H1 (cell line): ENCODE results near the gene TP63. TPM values are rescaled to one million over a fixed set of nuclear protein-coding genes. Genes with fewer than 3 reads are reported as not detected.
A peak's percentile ranks its signal among the peaks of the same experiment; 100 is the strongest.

ENCODE experiments used
- CTCF ChIA-PET: fragments of 300-600 bp; sonication (Branson Sonifier 250); formaldehyde crosslinking; loops from one replicate; lab custom pipeline; 2021; ENCODE audit not compliant: partially characterized antibody; lab: Charles Lee
- POLR2A ChIA-PET: fragments of 300-600 bp; sonication (Branson Sonifier 250); formaldehyde crosslinking; loops from one replicate; lab custom pipeline; 2021; ENCODE audit warnings: inconsistent platforms; ENCODE audit not compliant: partially characterized antibody; lab: Charles Lee
- DNase-seq, 2 experiments: peaks; one replicate each; pipeline versions ENCODE4 v3.0.0 to v3.0.0-alpha.2; 2010 to 2022; ENCODE audit warnings: low spot score in 2 of 2, low read depth in 1 of 2, mixed read lengths in 1 of 2
- FAIRE-seq: peaks from 2 replicates; lab custom pipeline; 2011; peaks lifted over from hg19 to GRCh38; lab: Jason Lieb, UNC
- H2AFZ ChIP-seq: 2 replicates; pipeline ENCODE4 v1.8.1; 2012; ENCODE audit warnings: low read length, inconsistent platforms
- H2AK5ac ChIP-seq: 2 replicates; pipeline ENCODE4 v1.6.1; 2013; ENCODE audit warnings: low read depth, low read length
- H2BK120ac ChIP-seq: replicated peaks from 2 replicates; pipeline ENCODE3; 2013; ENCODE audit warnings: low read depth, low read length, inconsistent platforms
- H2BK12ac ChIP-seq: 2 replicates; pipeline ENCODE4 v1.6.1; 2013; ENCODE audit warnings: low read depth, low read length
- H2BK15ac ChIP-seq: 2 replicates; pipeline ENCODE4 v1.6.1; 2013; ENCODE audit warnings: low read length
- H2BK20ac ChIP-seq: 2 replicates; pipeline ENCODE4 v1.6.1; 2013; ENCODE audit warnings: low read length
- H2BK5ac ChIP-seq: 2 replicates; pipeline ENCODE4 v1.6.1; 2013; ENCODE audit warnings: low read depth, low read length
- H3K14ac ChIP-seq: 2 replicates; pipeline ENCODE4 v1.6.1; 2013; ENCODE audit warnings: inconsistent platforms; ENCODE audit not compliant: insufficient read length
- H3K18ac ChIP-seq: 2 replicates; pipeline ENCODE4 v1.6.1; 2013; ENCODE audit warnings: low read length; ENCODE audit errors: extremely low read depth
- H3K23ac ChIP-seq: 2 replicates; pipeline ENCODE4 v1.6.1; 2013; ENCODE audit warnings: inconsistent platforms; ENCODE audit not compliant: insufficient read length
- H3K23me2 ChIP-seq: 2 replicates; pipeline ENCODE4 v1.6.1; 2013; ENCODE audit warnings: low read depth, low read length
- H3K27ac ChIP-seq: 2 replicates; pipeline ENCODE4 v1.6.1; 2011; ENCODE audit warnings: low read depth, low read length, inconsistent platforms
- H3K27me3 ChIP-seq, 4 experiments: replicated peaks in 1 of 4; 1 replicate in 1 of 4; 2 replicates in 3 of 4; pipeline versions ENCODE4 v1.6.1 to v1.8.1; 2011 to 2013; ENCODE audit warnings: low read length in 3 of 4, mild to moderate bottlenecking in 3 of 4, inconsistent platforms in 2 of 4, mixed read lengths in 2 of 4, moderate library complexity in 1 of 4; ENCODE audit not compliant: control insufficient read depth in 3 of 4, insufficient read depth in 3 of 4; ENCODE audit errors: extremely low read depth in 1 of 4
- H3K36me3 ChIP-seq, 4 experiments: 2 replicates each; pipeline versions ENCODE4 v1.6.1 to v1.8.1; 2011 to 2013; ENCODE audit warnings: mild to moderate bottlenecking in 4 of 4, low read length in 3 of 4, moderate library complexity in 2 of 4, control low read depth in 1 of 4, inconsistent platforms in 1 of 4; ENCODE audit not compliant: insufficient read depth in 4 of 4, control insufficient read depth in 2 of 4
- H3K4ac ChIP-seq: replicated peaks from 2 replicates; pipeline ENCODE3; 2013; ENCODE audit warnings: low read length, low read depth, mixed read lengths, inconsistent platforms; ENCODE audit not compliant: insufficient read length
- H3K4me1 ChIP-seq, 4 experiments: replicated peaks in 1 of 4; 1 replicate in 1 of 4; 2 replicates in 3 of 4; pipeline versions ENCODE4 v1.6.1 to v1.8.1; 2011 to 2013; ENCODE audit warnings: low read length in 3 of 4, inconsistent platforms in 2 of 4, mixed read lengths in 1 of 4; ENCODE audit not compliant: insufficient read depth in 4 of 4, control insufficient read depth in 3 of 4
- H3K4me2 ChIP-seq, 2 experiments: 2 replicates each; pipeline versions ENCODE4 v1.6.1 to v1.8.1; 2011 to 2013; ENCODE audit warnings: low read depth in 2 of 2, low read length in 2 of 2, control low read depth in 1 of 2, inconsistent platforms in 1 of 2, mild to moderate bottlenecking in 1 of 2; ENCODE audit not compliant: insufficient read depth in 1 of 2
- H3K4me3 ChIP-seq, 4 experiments: fragments of 200-600, 300-600 bp in 1 of 4; sonication (generic), shearing (Covaris generic), sonication (Bioruptor Twin) in 1 of 4; 2 replicates each; pipeline versions ENCODE4 v1.5.1 to v1.8.1; 2011 to 2016; ENCODE audit warnings: low read length in 4 of 4, low read depth in 3 of 4, control low read depth in 2 of 4, inconsistent platforms in 2 of 4, mild to moderate bottlenecking in 2 of 4, mixed read lengths in 1 of 4, moderate library complexity in 1 of 4; ENCODE audit not compliant: insufficient read depth in 2 of 4; ENCODE audit errors: extremely low read depth in 1 of 4
- H3K56ac ChIP-seq: replicated peaks from 2 replicates; pipeline ENCODE3; 2013; ENCODE audit warnings: low read depth, mild to moderate bottlenecking, mixed read lengths, low read length, inconsistent platforms; ENCODE audit not compliant: insufficient read length
- H3K79me1 ChIP-seq: 2 replicates; pipeline ENCODE4 v1.6.1; 2013; ENCODE audit warnings: low read depth, low read length, control low read depth
- H3K79me2 ChIP-seq, 2 experiments: 2 replicates each; pipeline versions ENCODE4 v1.6.1 to v1.8.1; 2012 to 2013; ENCODE audit warnings: low read length in 2 of 2, mild to moderate bottlenecking in 2 of 2, inconsistent platforms in 1 of 2; ENCODE audit not compliant: insufficient read depth in 2 of 2, control insufficient read depth in 1 of 2
- H3K9ac ChIP-seq, 4 experiments: replicated peaks in 1 of 4; 1 replicate in 1 of 4; 2 replicates in 3 of 4; pipeline versions ENCODE4 v1.6.1 to v1.8.1; 2011 to 2013; ENCODE audit warnings: low read depth in 3 of 4, low read length in 3 of 4, control low read depth in 2 of 4, mild to moderate bottlenecking in 2 of 4, moderate library complexity in 2 of 4, inconsistent platforms in 1 of 4; ENCODE audit errors: extremely low read depth in 1 of 4
- H3K9me3 ChIP-seq, 2 experiments: 2 replicates each; pipeline versions ENCODE4 v1.6.1 to v1.8.1; 2012 to 2013; ENCODE audit warnings: mild to moderate bottlenecking in 2 of 2, moderate library complexity in 2 of 2, control low read depth in 1 of 2, inconsistent platforms in 1 of 2, low read depth in 1 of 2, low read length in 1 of 2, mixed read lengths in 1 of 2; ENCODE audit not compliant: insufficient read depth in 2 of 2
- H4K20me1 ChIP-seq, 2 experiments: replicated peaks in 1 of 2; 2 replicates each; pipeline versions ENCODE3 to v1.8.1; 2011 to 2013; ENCODE audit warnings: inconsistent platforms in 2 of 2, low read length in 2 of 2, mild to moderate bottlenecking in 1 of 2; ENCODE audit not compliant: insufficient read depth in 2 of 2, control insufficient read depth in 1 of 2
- H4K5ac ChIP-seq: 2 replicates; pipeline ENCODE4 v1.6.1; 2013; ENCODE audit warnings: low read length, low read depth, mixed read lengths, inconsistent platforms; ENCODE audit not compliant: insufficient read length
- H4K8ac ChIP-seq: 2 replicates; pipeline ENCODE4 v1.8.0; 2013; ENCODE audit warnings: mild to moderate bottlenecking, moderate library complexity, low read length, inconsistent platforms; ENCODE audit not compliant: insufficient read depth; ENCODE audit errors: extremely low read depth
- H4K91ac ChIP-seq: replicated peaks from 2 replicates; pipeline ENCODE3; 2013; ENCODE audit warnings: low read length, mixed read lengths, inconsistent platforms; ENCODE audit not compliant: insufficient read length
- CEBPB ChIP-seq: IDR thresholded peaks from 2 replicates; pipeline ENCODE4 v1.6.1; 2012; ENCODE audit warnings: low read depth, low read length
- CTCF ChIP-seq, 3 experiments: IDR thresholded peaks; 1 replicate in 2 of 3; 2 replicates in 1 of 3; pipeline versions ENCODE4 v1.5.1 to v1.6.1; 2011; ENCODE audit warnings: low read length in 3 of 3, mild to moderate bottlenecking in 3 of 3, inconsistent platforms in 2 of 3, low read depth in 1 of 3, moderate library complexity in 1 of 3; ENCODE audit not compliant: insufficient read depth in 1 of 3; ENCODE audit errors: control extremely low read depth in 1 of 3
- TBP ChIP-seq: IDR thresholded peaks from 2 replicates; pipeline ENCODE4 v1.6.1; 2011; ENCODE audit warnings: low read depth, low read length, improper control_type of control experiment
- WGBS, 2 experiments: shearing (Covaris generic) in 1 of 2; methylation state at CpG; one replicate each; pipeline versions ENCODE4 v1.1.6 to v1.1.7; 2013 to 2015; ENCODE audit warnings: low lambda C conversion rate in 2 of 2, mixed read lengths in 2 of 2, inconsistent platforms in 1 of 2, low coverage in 1 of 2, missing lambda C conversion rate in 1 of 2; ENCODE audit not compliant: insufficient replicate concordance in 2 of 2, insufficient coverage in 1 of 2, insufficient read length in 1 of 2; ENCODE audit errors: extremely low coverage in 1 of 2, missing lambda C conversion rate in 1 of 2; 5-methylcytosine and 5-hydroxymethylcytosine counted together
- polyA plus RNA-seq, 7 experiments: library from polyadenylated mRNA; depleted of rRNA in 3 of 7; stranded (reverse) in 5 of 7; unstranded in 2 of 7; fragments of >200 nt in 5 of 7; fragments of 200-250 nt in 2 of 7; gene quantifications; 1 replicate in 5 of 7; 2 replicates in 1 of 7; 4 replicates in 1 of 7; pipeline versions ENCODE4 v1.2.1 to v1.2.3, GENCODE V29; 2011 to 2013; ENCODE audit warnings: missing spikeins in 2 of 7, mixed read lengths in 2 of 7
- total RNA-seq: library from RNA; stranded (reverse); fragmentation: NEBNext Ultra II Directional; extraction: Animal tissue kit (Norgen Biotek cat#: 25700); gene quantifications from 2 replicates; pipeline ENCODE4 v1.2.1, GENCODE V29; 2021

TP63 gene
- total and polyA plus RNA-seq, 2 of the 8 experiments (the other 6 are each of a cell fraction or from before 2014, with no cell fraction given) = not detected

GRCh38 chr3:189805375-189806067 is 174.3 kb downstream of the TP63 start:
- FAIRE-seq = no peak
- H2BK5ac ChIP-seq = no peak overlapping the region

More at GRCh38 chr3:189805375-189806067, 174.3 kb downstream of the TP63 start:
- H2BK20ac ChIP-seq = no peak overlapping the region
- H4K5ac ChIP-seq = no peak overlapping the region
- peaks cover 5 to 16% (median 10%) of the 10 kb centered on the region in 4 experiments; a peak in 6 of 7 replicates for H3K4me1 ChIP-seq
- no peaks in the 10 kb centered on the region for H4K20me1 ChIP-seq
- TF ChIP-seq CEBPB = 0 out of 2 replicates have a peak, but pooled peaks have one; percentile 27
- TF ChIP-seq CTCF (IDR thresholded peaks at IDR 0.05; ENCODE audit: control extremely low read depth in 1 of 3, insufficient read depth in 1 of 3, low read depth in 1 of 3, low read length in 3 of 3) = no peak
- no peak for TF ChIP-seq TBP
- peaks cover 0 to 7% (median 4%) of the 10 kb centered on the region in 4 experiments; a peak in 5 of 7 replicates for H3K27me3 ChIP-seq
- no peaks in the 10 kb centered on the region for H3K79me1 ChIP-seq
- H3K9ac ChIP-seq = no peak overlapping the region
- 0 out of 2 replicates have a peak overlapping the region, but pooled peaks have one; percentile 66 for H3K18ac ChIP-seq
- no peak overlapping the region for H3K23ac ChIP-seq
- H3K23me2 ChIP-seq = no peaks in the 10 kb centered on the region
- H3K4me3 ChIP-seq = peak overlapping the region in 1 of 4 experiments; percentile 6; a peak in 1 of 8 replicates
- 79% methylated on average over 4 of the region's 4 CpGs; no CpG with 5 or more reads in 1 of the 2 experiments for WGBS, 2 experiments
- H4K91ac ChIP-seq = no peak overlapping the region
- no peak overlapping the region; the same call in 1 of the 2 replicates for H3K27ac ChIP-seq
- no peak overlapping the region for H2BK120ac ChIP-seq
- DNase-seq = no peak
- H3K14ac ChIP-seq = no peak overlapping the region
- peak overlapping the region; percentile 50; the same call in 1 of the 2 replicates for H2BK15ac ChIP-seq
- no peaks in the 10 kb centered on the region for H3K9me3 ChIP-seq
- no peak overlapping the region for H2AFZ ChIP-seq
- H3K36me3 ChIP-seq = no peaks in the 10 kb centered on the region
- no peak overlapping the region for H3K4ac ChIP-seq
- H4K8ac ChIP-seq = no peak overlapping the region
- H3K56ac ChIP-seq = no peak overlapping the region
- POLR2A ChIA-PET = no interaction called here
- CTCF ChIA-PET = interaction anchor here (1.1 to 1.4 kb wide), 2 partner anchors 19 to 142 kb away, joined by 3 to 5 read pairs; no protein-coding TSS in a partner anchor
- H3K4me2 ChIP-seq = peak overlapping the region in 1 of 2 experiments; percentile 59; a peak in 2 of 4 replicates
- H2AK5ac ChIP-seq = no peak overlapping the region
- H3K79me2 ChIP-seq = no peaks in the 10 kb centered on the region
- peak overlapping the region; percentile 62; the same call in 1 of the 2 replicates for H2BK12ac ChIP-seq
